Vagina (tissue), 2 donors: ENCODE data around the gene AMIGO1. TPM values are rescaled to one million over a fixed set of nuclear protein-coding genes. Genes with fewer than 3 reads are reported as not detected.

Experiments
- DNase-seq, 2 donors: peaks; one replicate each; pipeline ENCODE4 v3.0.0-alpha.2; 2017; ENCODE audit errors: extremely low spot score in 2 of 2
- H3K27ac ChIP-seq: fragments of 200-600 bp; sonication (generic); one replicate; pipeline ENCODE4 v1.5.1; 2019
- H3K27me3 ChIP-seq: fragments of 200-600 bp; sonication (generic); one replicate; pipeline ENCODE4 v1.5.1; 2019
- H3K36me3 ChIP-seq, 2 donors: fragments of 200-600 bp; sonication (generic); one replicate each; pipeline ENCODE4 v1.5.1; 2017 to 2019
- H3K4me1 ChIP-seq: fragments of 200-600 bp; sonication (generic); one replicate; pipeline ENCODE4 v1.5.1; 2019
- H3K4me3 ChIP-seq, 2 donors: fragments of 200-600 bp; sonication (generic); 1 replicate in 1 of 2; 2 replicates in 1 of 2; pipeline ENCODE4 v1.5.1; 2016 to 2019
- H3K9me3 ChIP-seq: fragments of 200-600 bp; sonication (generic); one replicate; pipeline ENCODE4 v1.5.1; 2019
- POLR2A ChIP-seq, 2 donors: fragments of 450-650 bp; IDR thresholded peaks; one replicate each; pipeline ENCODE4 v1.6.1; 2017; ENCODE audit warnings: antibody characterized with exemption in 2 of 2, mild to moderate bottlenecking in 2 of 2, moderate library complexity in 2 of 2
- POLR2AphosphoS5 ChIP-seq, 2 donors: sonication (generic); formaldehyde crosslinking; IDR thresholded peaks; one replicate each; pipeline ENCODE4 v1.9.0; 2017; ENCODE audit warnings: antibody characterized with exemption in 2 of 2, mild to moderate bottlenecking in 2 of 2, low read depth in 1 of 2; ENCODE audit not compliant: insufficient read depth in 1 of 2
- intact Hi-C: fragments of 100-400 bp; cut with DNase I; formaldehyde crosslinking; loops from one replicate; pipeline ENCODE4 v1.15.1; 2023
- total RNA-seq: library from RNA; depleted of rRNA; stranded (reverse); fragments of >200 nt; gene quantifications from one replicate; pipeline ENCODE4 v1.2.3, GENCODE V29; 2016
- TF ChIP-seq, protein P1 (sequence below), 3 experiments: fragments of 450-650 bp in 2 of 3; fragments of 200-600 bp in 1 of 3; sonication (generic) in 1 of 3; IDR thresholded peaks; one replicate each; pipeline ENCODE4 v1.5.1; 2017 to 2019; ENCODE audit warnings: antibody characterized with exemption in 3 of 3, mild to moderate bottlenecking in 2 of 3, moderate library complexity in 2 of 3

Gene AMIGO1
- total RNA-seq, 1 donor from 2014 or later, result 6.4 TPM

GRCh38 chr1:109490029-109490933, 19.2 kb downstream of the AMIGO1 start:
- Histone ChIP-seq H3K4me3 (no peak overlapping the region), H3K27me3 (no peaks in the 10 kb centered on the region), H3K36me3 (peaks cover 0 to under 1% of the 10 kb centered on the region in 2 donors), H3K9me3 (no peaks in the 10 kb centered on the region), H3K27ac (no peak overlapping the region), H3K4me1 (peaks cover 17% of the 10 kb centered on the region)
- intact Hi-C loops, result no loop called here
- TF ChIP-seq, protein P1, sequence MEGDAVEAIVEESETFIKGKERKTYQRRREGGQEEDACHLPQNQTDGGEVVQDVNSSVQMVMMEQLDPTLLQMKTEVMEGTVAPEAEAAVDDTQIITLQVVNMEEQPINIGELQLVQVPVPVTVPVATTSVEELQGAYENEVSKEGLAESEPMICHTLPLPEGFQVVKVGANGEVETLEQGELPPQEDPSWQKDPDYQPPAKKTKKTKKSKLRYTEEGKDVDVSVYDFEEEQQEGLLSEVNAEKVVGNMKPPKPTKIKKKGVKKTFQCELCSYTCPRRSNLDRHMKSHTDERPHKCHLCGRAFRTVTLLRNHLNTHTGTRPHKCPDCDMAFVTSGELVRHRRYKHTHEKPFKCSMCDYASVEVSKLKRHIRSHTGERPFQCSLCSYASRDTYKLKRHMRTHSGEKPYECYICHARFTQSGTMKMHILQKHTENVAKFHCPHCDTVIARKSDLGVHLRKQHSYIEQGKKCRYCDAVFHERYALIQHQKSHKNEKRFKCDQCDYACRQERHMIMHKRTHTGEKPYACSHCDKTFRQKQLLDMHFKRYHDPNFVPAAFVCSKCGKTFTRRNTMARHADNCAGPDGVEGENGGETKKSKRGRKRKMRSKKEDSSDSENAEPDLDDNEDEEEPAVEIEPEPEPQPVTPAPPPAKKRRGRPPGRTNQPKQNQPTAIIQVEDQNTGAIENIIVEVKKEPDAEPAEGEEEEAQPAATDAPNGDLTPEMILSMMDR (IDR thresholded peaks at IDR 0.05), result peak; percentile 30 to 74 (median 58)
- no peak for TF ChIP-seq POLR2AphosphoS5 (IDR thresholded peaks at IDR 0.05; ENCODE audit: insufficient read depth in 1 of 2, low read depth in 1 of 2)
- DNase-seq, result no peak

DNA sequence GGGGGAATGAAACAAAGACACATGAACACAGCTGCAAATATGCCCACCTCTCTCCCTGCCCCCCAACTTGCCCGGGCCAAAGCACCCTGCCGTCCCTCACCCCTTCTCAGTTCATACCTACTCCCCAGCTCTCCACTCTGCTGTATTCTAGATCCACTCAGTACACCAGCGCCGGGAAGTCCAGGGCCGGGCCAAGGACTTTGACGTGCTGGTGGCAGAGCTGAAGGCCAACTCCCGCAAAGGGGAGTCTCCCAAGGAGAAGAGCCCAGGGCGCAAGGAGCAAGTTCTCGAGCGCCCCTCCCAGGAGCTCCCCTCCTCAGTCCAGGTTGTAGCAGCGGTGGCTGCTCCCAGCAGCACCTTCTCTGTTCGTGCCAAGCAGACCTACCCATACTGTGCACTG, 20.8 kb downstream of the AMIGO1 start:
- Histone ChIP-seq H3K27ac (no peak overlapping the region), H3K27me3 (no peaks in the 10 kb centered on the region), H3K4me3 (no peak overlapping the region), H3K9me3 (no peaks in the 10 kb centered on the region), H3K36me3 (no peaks in the 10 kb centered on the region), H3K4me1 (peaks cover 18% of the 10 kb centered on the region)
- intact Hi-C loops, result no loop called here
- DNase-seq, result no peak
- TF ChIP-seq, protein P1 (IDR thresholded peaks at IDR 0.05), result no peak
- TF ChIP-seq POLR2AphosphoS5 (IDR thresholded peaks at IDR 0.05; ENCODE audit: insufficient read depth in 1 of 2, low read depth in 1 of 2) (no peak), POLR2A (IDR thresholded peaks at IDR 0.05) (no peak)

DNA sequence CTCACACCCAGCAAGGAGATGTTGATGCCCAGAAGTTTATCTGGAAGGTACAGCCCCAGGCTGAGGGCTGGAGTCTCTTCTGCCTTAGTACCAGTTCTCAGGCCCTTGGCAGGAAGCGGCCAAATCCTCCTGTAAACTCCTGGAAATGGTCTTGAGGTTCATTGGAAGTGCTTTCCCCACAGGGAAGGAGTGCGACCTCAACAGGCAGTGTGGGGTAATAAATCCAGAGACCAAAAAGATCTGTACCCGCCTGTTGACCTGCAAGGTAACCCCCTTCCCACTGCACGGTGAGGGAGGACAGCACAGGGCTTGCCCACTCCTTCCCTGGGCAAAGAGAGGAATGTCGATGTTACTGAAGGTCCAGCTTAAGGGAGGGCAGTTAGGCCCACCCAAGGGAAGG, 21.3 kb downstream of the AMIGO1 start:
- no peaks in the 10 kb centered on the region for H3K27me3 ChIP-seq
- TF ChIP-seq POLR2A (IDR thresholded peaks at IDR 0.05) (no peak), POLR2AphosphoS5 (IDR thresholded peaks at IDR 0.05; ENCODE audit: insufficient read depth in 1 of 2, low read depth in 1 of 2) (no peak)
- TF ChIP-seq, protein P1 (IDR thresholded peaks at IDR 0.05), result no peak
- no peaks in the 10 kb centered on the region for H3K9me3 ChIP-seq
- DNase-seq, result no peak
- H3K36me3 ChIP-seq, result no peaks in the 10 kb centered on the region
- intact Hi-C loops, result no loop called here
- H3K27ac ChIP-seq, result no peak overlapping the region
- peaks cover 16% of the 10 kb centered on the region for H3K4me1 ChIP-seq
- H3K4me3 ChIP-seq, result no peak overlapping the region

DNA sequence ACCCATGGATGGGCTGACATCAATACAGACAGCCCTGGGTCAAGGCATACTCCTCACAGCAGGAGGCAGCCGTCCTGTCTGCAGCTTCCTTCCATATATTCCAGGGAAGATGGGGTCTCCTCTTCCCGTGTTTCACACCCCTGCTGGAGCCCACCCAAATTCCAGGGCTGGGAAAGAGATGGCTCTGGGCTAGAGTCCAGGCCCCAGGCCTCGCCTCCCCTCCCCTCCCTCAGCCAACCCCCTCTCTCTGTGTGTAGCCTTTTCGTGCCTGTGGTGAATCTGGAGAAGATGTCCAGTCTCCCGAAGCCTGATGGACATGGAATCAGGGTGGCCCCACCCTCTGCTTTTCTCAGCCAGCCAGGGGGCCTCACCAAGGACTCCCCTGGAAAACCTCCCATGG, 22.3 kb downstream of the AMIGO1 start:
- no peak overlapping the region for H3K27ac ChIP-seq
- peaks cover 19% of the 10 kb centered on the region for H3K4me1 ChIP-seq
- no peaks in the 10 kb centered on the region for H3K36me3 ChIP-seq
- TF ChIP-seq POLR2A (IDR thresholded peaks at IDR 0.05) (no peak), POLR2AphosphoS5 (IDR thresholded peaks at IDR 0.05; ENCODE audit: insufficient read depth in 1 of 2, low read depth in 1 of 2) (no peak)
- TF ChIP-seq, protein P1 (IDR thresholded peaks at IDR 0.05), result no peak
- H3K4me3 ChIP-seq, result no peak overlapping the region
- H3K9me3 ChIP-seq, result no peaks in the 10 kb centered on the region
- no peak for DNase-seq
- intact Hi-C loops, result no loop called here
- no peaks in the 10 kb centered on the region for H3K27me3 ChIP-seq

- no peaks in the 10 kb centered on the region for H3K9me3 ChIP-seq
- no peak overlapping the region for H3K27ac ChIP-seq
- H3K27me3 ChIP-seq, result no peaks in the 10 kb centered on the region
- peaks cover 19% of the 10 kb centered on the region for H3K4me1 ChIP-seq
- no peak for DNase-seq
- H3K36me3 ChIP-seq, result no peaks in the 10 kb centered on the region
- peak overlapping the region; percentile 66 to 72 for H3K4me3 ChIP-seq
- intact Hi-C loops, result no loop called here
- TF ChIP-seq POLR2AphosphoS5 (IDR thresholded peaks at IDR 0.05; ENCODE audit: insufficient read depth in 1 of 2, low read depth in 1 of 2) (no peak), POLR2A (IDR thresholded peaks at IDR 0.05) (no peak)
- TF ChIP-seq, protein P1 (IDR thresholded peaks at IDR 0.05), result no peak
Observed at GRCh38 chr1:109485001-109485400, 24.5 kb downstream of the AMIGO1 start.
